WTC11 (cell line): ENCODE data around the gene TINAG. TPM values are rescaled to one million over a fixed set of nuclear protein-coding genes. Genes with fewer than 3 reads are reported as not detected.

ENCODE experiments used
- ATAC-seq: fragments of 200-7000 bp; cut with Tn5 transposase; 2 replicates; pipeline ENCODE4 v1.10.0; 2021; ENCODE audit warnings: mild to moderate bottlenecking, moderate library complexity
- CTCF ChIA-PET: fragments of 300-600 bp; sonication (Branson Sonifier 250); formaldehyde crosslinking; loops from one replicate; lab custom pipeline; 2021; ENCODE audit warnings: antibody characterized with exemption; lab: Charles Lee
- POLR2A ChIA-PET: fragments of 350-600 bp; sonication (Branson Sonifier 250); formaldehyde crosslinking; loops from one replicate; lab custom pipeline; 2021; ENCODE audit warnings: antibody characterized with exemption; lab: Charles Lee
- DNase-seq: peaks from one replicate; pipeline ENCODE4 v3.0.0; 2021; ENCODE audit warnings: low spot score
- H3K27ac Mint-ChIP-seq: 2 replicates; pipeline ENCODE4 v1.8.0; 2021; ENCODE audit warnings: mixed read lengths
- H3K27me3 Mint-ChIP-seq: 2 replicates; pipeline ENCODE4 v1.8.0; 2021; ENCODE audit warnings: low read depth, mild to moderate bottlenecking, moderate library complexity, mixed read lengths
- H3K36me3 Mint-ChIP-seq: 2 replicates; pipeline ENCODE4 v1.8.0; 2021; ENCODE audit warnings: mixed read lengths
- H3K4me1 Mint-ChIP-seq: 2 replicates; pipeline ENCODE4 v1.8.0; 2022; ENCODE audit warnings: mixed read lengths
- H3K4me3 Mint-ChIP-seq: 2 replicates; pipeline ENCODE4 v1.8.0; 2021; ENCODE audit warnings: mild to moderate bottlenecking, moderate library complexity, mixed read lengths
- H3K9me3 Mint-ChIP-seq: 2 replicates; pipeline ENCODE4 v1.8.0; 2021; ENCODE audit warnings: mixed read lengths
- ATF2 ChIP-seq: sonication (generic); formaldehyde crosslinking; IDR thresholded peaks from 2 replicates; pipeline ENCODE4 v1.8.1; 2022; ENCODE audit warnings: low read depth, missing genetic modification reagents, borderline replicate concordance
- CBFB ChIP-seq: sonication (generic); formaldehyde crosslinking; IDR thresholded peaks from 2 replicates; pipeline ENCODE4 v1.8.1; 2022; ENCODE audit warnings: mild to moderate bottlenecking, low read depth, missing genetic modification reagents
- GABPB1 ChIP-seq: sonication (generic); formaldehyde crosslinking; IDR thresholded peaks from 2 replicates; pipeline ENCODE4 v1.8.1; 2023; ENCODE audit warnings: mild to moderate bottlenecking, missing genetic modification reagents
- GTF2I ChIP-seq: fragments of 250-450 bp; sonication (Bioruptor Pico); conservative IDR thresholded peaks from 2 replicates; pipeline ENCODE4 v1.4.0; 2021; ENCODE audit warnings: mild to moderate bottlenecking
- IRF1 ChIP-seq: sonication (generic); formaldehyde crosslinking; IDR thresholded peaks from 2 replicates; pipeline ENCODE4 v1.8.0; 2023; ENCODE audit warnings: missing genetic modification reagents
- MLX ChIP-seq: sonication (generic); formaldehyde crosslinking; IDR thresholded peaks from 2 replicates; pipeline ENCODE4 v1.8.1; 2023; ENCODE audit warnings: mild to moderate bottlenecking, missing genetic modification reagents, moderate library complexity
- OVOL2 ChIP-seq: fragments of 250-450 bp; sonication (Bioruptor Pico); IDR thresholded peaks from 2 replicates; pipeline ENCODE4 v1.9.0; 2021; ENCODE audit warnings: mild to moderate bottlenecking, borderline replicate concordance
- STAT6 ChIP-seq: sonication (generic); formaldehyde crosslinking; conservative IDR thresholded peaks from 2 replicates; pipeline ENCODE4 v1.8.1; 2023; ENCODE audit warnings: mild to moderate bottlenecking, low read depth, missing genetic modification reagents, moderate library complexity
- ZNF121 ChIP-seq: sonication (generic); formaldehyde crosslinking; IDR thresholded peaks from 2 replicates; pipeline ENCODE4 v1.8.0; 2023; ENCODE audit warnings: missing genetic modification reagents
- ZNF232 ChIP-seq: sonication (generic); formaldehyde crosslinking; IDR thresholded peaks from 2 replicates; pipeline ENCODE4 v1.8.0; 2022; ENCODE audit warnings: mild to moderate bottlenecking, missing genetic modification reagents
- ZNF281 ChIP-seq: sonication (generic); formaldehyde crosslinking; IDR thresholded peaks from 2 replicates; pipeline ENCODE4 v1.8.0; 2023; ENCODE audit warnings: mild to moderate bottlenecking, missing genetic modification reagents
- ZNF317 ChIP-seq: sonication (generic); formaldehyde crosslinking; IDR thresholded peaks from 2 replicates; pipeline ENCODE4 v1.8.1; 2023; ENCODE audit warnings: low read depth, mild to moderate bottlenecking, moderate library complexity, missing genetic modification reagents, borderline replicate concordance
- total RNA-seq: library from RNA; stranded (reverse); gene quantifications from 3 replicates; pipeline ENCODE4 v1.2.3, GENCODE V29; 2021
- TF ChIP-seq, protein P1 (sequence below): fragments of 250-450 bp; sonication (Bioruptor Pico); IDR thresholded peaks from 2 replicates; pipeline ENCODE4 v1.9.0; 2021; ENCODE audit warnings: moderate library complexity, mild to moderate bottlenecking, inconsistent platforms, borderline replicate concordance
- TF ChIP-seq, protein P2 (sequence below): fragments of 250-450 bp; sonication (Bioruptor Pico); IDR thresholded peaks from 2 replicates; pipeline ENCODE4 v1.9.0; 2021; ENCODE audit warnings: mild to moderate bottlenecking
- TF ChIP-seq, protein P3 (sequence below): fragments of 200-600 bp; IDR thresholded peaks from 2 replicates; pipeline ENCODE4 v1.8.0; 2022; ENCODE audit warnings: antibody characterized with exemption
- TF ChIP-seq, protein P4 (sequence below): fragments of 250-450 bp; sonication (Bioruptor Pico); IDR thresholded peaks from 2 replicates; pipeline ENCODE4 v1.9.0; 2021; ENCODE audit warnings: mild to moderate bottlenecking, borderline replicate concordance

TINAG gene
- total RNA-seq, 1 experiment from 2014 or later = not detected

GRCh38 chr6:54284161-54284860, 23.9 kb upstream of the TINAG start (continued):
- TF ChIP-seq ATF2 (CRISPR knock-in tag) = no peak
- TF ChIP-seq ZNF232 = no peak
- no peak for TF ChIP-seq STAT6 (CRISPR knock-in tag)

DNA sequence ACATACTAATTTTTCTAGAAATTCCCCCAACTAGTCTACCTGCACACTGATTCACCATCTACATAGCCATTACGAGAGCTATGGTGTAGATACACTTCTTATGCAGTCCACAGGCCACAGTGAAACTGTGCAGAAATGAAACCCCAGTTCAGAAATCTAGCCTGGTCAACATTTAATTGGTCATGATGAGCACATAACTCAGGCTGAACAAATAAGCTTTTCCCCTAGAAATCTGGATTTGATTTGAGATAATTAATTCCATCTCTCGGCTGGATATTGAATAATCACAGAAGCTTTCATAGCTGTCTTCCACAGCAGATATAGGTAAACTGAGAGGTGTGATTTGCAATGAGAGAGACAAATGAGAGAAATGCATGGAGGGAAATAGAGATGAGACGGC, 22.6 kb upstream of the TINAG start:
- Mint-ChIP-seq H3K9me3 (no peaks in the 10 kb centered on the region), H3K36me3 (no peaks in the 10 kb centered on the region), H3K27ac (no peak overlapping the region), H3K27me3 (no peaks in the 10 kb centered on the region), H3K4me3 (no peak overlapping the region), H3K4me1 (no peaks in the 10 kb centered on the region)
- no peak for ATAC-seq
- no peak for DNase-seq
- ChIA-PET POLR2A (no interaction called here), CTCF (no interaction called here)
- no peak for TF ChIP-seq ZNF121 (CRISPR knock-in tag)
- TF ChIP-seq CBFB (CRISPR knock-in tag) = no peak
- TF ChIP-seq, protein P1, sequence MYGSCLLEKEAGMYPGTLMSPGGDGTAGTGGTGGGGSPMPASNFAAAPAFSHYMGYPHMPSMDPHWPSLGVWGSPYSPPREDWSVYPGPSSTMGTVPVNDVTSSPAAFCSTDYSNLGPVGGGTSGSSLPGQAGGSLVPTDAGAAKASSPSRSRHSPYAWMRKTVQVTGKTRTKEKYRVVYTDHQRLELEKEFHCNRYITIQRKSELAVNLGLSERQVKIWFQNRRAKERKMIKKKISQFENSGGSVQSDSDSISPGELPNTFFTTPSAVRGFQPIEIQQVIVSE (CRISPR knock-in tag) = no peak
- no peak for TF ChIP-seq GABPB1 (CRISPR knock-in tag)
- TF ChIP-seq, protein P2, sequence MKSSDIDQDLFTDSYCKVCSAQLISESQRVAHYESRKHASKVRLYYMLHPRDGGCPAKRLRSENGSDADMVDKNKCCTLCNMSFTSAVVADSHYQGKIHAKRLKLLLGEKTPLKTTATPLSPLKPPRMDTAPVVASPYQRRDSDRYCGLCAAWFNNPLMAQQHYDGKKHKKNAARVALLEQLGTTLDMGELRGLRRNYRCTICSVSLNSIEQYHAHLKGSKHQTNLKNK (CRISPR knock-in tag) = no peak
- TF ChIP-seq, protein P3, sequence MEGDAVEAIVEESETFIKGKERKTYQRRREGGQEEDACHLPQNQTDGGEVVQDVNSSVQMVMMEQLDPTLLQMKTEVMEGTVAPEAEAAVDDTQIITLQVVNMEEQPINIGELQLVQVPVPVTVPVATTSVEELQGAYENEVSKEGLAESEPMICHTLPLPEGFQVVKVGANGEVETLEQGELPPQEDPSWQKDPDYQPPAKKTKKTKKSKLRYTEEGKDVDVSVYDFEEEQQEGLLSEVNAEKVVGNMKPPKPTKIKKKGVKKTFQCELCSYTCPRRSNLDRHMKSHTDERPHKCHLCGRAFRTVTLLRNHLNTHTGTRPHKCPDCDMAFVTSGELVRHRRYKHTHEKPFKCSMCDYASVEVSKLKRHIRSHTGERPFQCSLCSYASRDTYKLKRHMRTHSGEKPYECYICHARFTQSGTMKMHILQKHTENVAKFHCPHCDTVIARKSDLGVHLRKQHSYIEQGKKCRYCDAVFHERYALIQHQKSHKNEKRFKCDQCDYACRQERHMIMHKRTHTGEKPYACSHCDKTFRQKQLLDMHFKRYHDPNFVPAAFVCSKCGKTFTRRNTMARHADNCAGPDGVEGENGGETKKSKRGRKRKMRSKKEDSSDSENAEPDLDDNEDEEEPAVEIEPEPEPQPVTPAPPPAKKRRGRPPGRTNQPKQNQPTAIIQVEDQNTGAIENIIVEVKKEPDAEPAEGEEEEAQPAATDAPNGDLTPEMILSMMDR = no peak
- no peak for TF ChIP-seq ZNF317 (CRISPR knock-in tag)
- no peak for TF ChIP-seq GTF2I (CRISPR knock-in tag)
- no peak for TF ChIP-seq MLX (CRISPR knock-in tag)
- no peak for TF ChIP-seq OVOL2
- TF ChIP-seq ZNF281 (CRISPR knock-in tag) = no peak
- TF ChIP-seq, protein P4, sequence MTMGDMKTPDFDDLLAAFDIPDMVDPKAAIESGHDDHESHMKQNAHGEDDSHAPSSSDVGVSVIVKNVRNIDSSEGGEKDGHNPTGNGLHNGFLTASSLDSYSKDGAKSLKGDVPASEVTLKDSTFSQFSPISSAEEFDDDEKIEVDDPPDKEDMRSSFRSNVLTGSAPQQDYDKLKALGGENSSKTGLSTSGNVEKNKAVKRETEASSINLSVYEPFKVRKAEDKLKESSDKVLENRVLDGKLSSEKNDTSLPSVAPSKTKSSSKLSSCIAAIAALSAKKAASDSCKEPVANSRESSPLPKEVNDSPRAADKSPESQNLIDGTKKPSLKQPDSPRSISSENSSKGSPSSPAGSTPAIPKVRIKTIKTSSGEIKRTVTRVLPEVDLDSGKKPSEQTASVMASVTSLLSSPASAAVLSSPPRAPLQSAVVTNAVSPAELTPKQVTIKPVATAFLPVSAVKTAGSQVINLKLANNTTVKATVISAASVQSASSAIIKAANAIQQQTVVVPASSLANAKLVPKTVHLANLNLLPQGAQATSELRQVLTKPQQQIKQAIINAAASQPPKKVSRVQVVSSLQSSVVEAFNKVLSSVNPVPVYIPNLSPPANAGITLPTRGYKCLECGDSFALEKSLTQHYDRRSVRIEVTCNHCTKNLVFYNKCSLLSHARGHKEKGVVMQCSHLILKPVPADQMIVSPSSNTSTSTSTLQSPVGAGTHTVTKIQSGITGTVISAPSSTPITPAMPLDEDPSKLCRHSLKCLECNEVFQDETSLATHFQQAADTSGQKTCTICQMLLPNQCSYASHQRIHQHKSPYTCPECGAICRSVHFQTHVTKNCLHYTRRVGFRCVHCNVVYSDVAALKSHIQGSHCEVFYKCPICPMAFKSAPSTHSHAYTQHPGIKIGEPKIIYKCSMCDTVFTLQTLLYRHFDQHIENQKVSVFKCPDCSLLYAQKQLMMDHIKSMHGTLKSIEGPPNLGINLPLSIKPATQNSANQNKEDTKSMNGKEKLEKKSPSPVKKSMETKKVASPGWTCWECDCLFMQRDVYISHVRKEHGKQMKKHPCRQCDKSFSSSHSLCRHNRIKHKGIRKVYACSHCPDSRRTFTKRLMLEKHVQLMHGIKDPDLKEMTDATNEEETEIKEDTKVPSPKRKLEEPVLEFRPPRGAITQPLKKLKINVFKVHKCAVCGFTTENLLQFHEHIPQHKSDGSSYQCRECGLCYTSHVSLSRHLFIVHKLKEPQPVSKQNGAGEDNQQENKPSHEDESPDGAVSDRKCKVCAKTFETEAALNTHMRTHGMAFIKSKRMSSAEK = no peak
- no peak for TF ChIP-seq IRF1 (CRISPR knock-in tag)
